GM21529 (cell line): ENCODE results near the gene EVI5L.
"Not testable (repeated sequence)": the region's sequence is repeated elsewhere in the genome, so short reads cannot be mapped to it uniquely, and the experiment has no call there.

Experiments used
- ATAC-seq: cut with Tn5 transposase; IDR thresholded peaks from one replicate; pipeline ENCODE4 v1.9.1; 2021; ENCODE audit not compliant: unreplicated experiment

Gene EVI5L

GRCh38 chr19:7816040-7816439 is 14.0 kb upstream of the EVI5L start:
- not testable (repeated sequence) for ATAC-seq

DNA sequence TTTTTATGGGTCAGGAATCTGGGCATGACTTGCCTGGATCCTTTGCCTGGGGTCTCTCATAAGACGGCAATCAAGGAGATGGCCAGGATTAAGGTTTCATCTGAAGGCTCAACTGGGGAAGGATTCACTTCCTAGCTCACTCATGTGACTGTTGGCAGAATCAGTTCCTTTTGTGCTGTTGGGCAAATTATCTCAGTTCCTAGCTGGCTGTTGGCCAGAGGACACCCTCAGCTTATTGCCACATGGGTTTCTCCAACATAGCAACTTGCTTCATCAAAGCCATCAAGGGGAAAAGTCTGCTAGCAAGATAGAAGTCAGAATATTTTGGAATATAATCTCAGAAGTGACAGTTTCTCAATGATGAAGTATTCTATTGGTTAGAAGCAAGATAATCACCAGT is 12.2 kb upstream of the EVI5L start:
- ATAC-seq, result no peak

DNA sequence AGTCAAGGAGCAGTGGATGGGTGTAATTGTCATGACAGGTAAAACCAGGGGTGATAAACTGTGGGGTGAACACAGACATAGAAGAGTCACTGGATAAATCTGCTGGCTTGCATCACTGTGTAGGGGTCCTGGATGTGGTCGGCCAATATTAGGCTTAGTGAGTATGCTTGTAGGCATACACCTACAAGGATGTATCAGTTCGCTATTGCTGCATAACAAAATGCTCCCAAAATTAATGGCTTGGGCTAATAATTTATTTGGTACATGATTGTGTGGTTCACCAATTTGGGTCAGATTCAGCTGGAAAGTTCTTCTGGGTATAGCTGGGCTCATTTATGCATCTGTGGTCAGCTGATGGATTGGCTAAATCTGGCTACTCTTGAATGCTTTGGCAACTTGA is 11.2 kb upstream of the EVI5L start:
- ATAC-seq, result no peak

DNA sequence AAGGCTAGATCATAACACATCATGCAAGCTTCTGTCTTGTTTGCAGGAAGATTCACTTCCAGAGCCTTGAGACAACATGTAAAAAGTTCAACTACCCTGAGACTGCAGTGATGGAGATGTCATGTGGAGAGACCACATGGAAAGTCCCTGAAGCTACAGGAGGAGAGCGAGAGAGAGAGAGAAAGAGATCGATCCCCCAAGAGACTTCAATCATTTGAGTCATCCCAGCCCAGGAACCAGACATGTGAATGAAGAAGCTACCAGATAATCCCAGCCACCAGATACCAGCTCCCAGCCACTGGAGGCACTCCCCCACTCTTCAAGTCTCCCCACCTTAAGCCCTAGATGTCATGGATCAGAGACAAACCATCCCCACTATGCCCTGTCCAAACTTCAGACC is 10.7 kb upstream of the EVI5L start:
- ATAC-seq, result no peak

DNA sequence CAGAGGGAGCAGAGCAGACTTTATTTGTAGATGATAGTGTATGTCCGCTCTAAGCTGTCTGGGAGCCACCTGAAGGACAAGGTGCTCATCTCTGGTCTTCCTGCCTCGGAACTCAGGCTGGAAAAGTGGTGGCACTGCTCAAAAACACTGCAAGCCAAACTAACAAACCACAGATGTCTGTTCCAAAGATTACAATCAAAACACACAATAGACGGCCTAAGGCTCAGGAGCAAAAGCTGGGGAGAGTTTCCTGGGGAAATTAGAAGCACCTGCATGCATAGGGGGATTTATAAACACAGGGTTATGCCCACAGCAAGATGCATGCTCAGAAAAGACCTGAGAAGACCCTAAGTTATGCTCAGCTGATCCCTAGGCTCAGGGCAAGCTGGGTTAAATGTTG is 9.4 kb upstream of the EVI5L start:
- ATAC-seq, result no peak

GRCh38 chr19:7822910-7823515 is 7.0 kb upstream of the EVI5L start:
- ATAC-seq, result no peak

GRCh38 chr19:7823686-7824301 is 6.2 kb upstream of the EVI5L start:
- no peak for ATAC-seq

DNA sequence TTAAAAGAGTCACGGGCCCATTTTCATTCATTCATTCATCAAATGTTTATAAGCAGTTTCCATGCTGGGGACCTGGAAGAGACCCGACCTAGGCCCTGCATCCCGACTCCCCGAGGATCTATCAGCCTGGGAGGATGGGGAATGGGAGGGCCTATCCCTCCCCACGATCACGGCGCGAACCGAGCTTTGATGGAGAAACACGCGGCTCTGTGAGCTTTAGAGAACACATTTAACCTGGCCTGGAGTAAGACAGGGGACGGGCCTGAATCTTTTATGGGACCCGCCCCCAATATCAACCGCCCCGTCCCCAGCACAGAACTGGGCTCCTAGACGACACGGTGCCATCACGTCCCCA is 875 bp upstream of the EVI5L start:
- ATAC-seq, result no peak

GRCh38 chr19:7830272-7830771 is 304 bp downstream of the EVI5L start:
- ATAC-seq, result no peak

- ATAC-seq, result no peak
Observed at GRCh38 chr19:7830823-7831222, 805 bp downstream of the EVI5L start.

DNA sequence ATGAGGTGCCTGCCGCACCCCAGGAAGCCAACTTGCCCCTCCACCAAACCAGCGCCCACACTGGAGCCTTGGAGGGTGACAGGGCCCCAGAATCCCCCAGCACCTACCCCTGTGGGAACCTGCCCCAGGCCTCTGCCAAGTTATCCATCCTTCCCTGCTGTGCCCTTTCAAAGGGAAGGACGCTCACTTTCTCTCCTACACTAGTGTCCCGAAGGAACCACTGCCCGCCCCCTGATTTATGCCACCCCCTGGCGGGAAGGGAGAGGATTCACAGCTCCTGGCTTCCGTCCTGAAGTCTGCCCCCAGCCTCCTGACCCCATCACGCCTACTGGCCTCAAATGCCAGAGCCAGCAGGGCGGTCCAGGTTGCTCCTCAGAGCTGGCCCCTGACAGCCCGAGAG is 1.4 kb downstream of the EVI5L start:
- ATAC-seq, result no peak

- no peak for ATAC-seq
Observed at GRCh38 chr19:7832009-7832408, 2.0 kb downstream of the EVI5L start.

GRCh38 chr19:7832781-7833180 is 2.8 kb downstream of the EVI5L start:
- ATAC-seq, result no peak

DNA sequence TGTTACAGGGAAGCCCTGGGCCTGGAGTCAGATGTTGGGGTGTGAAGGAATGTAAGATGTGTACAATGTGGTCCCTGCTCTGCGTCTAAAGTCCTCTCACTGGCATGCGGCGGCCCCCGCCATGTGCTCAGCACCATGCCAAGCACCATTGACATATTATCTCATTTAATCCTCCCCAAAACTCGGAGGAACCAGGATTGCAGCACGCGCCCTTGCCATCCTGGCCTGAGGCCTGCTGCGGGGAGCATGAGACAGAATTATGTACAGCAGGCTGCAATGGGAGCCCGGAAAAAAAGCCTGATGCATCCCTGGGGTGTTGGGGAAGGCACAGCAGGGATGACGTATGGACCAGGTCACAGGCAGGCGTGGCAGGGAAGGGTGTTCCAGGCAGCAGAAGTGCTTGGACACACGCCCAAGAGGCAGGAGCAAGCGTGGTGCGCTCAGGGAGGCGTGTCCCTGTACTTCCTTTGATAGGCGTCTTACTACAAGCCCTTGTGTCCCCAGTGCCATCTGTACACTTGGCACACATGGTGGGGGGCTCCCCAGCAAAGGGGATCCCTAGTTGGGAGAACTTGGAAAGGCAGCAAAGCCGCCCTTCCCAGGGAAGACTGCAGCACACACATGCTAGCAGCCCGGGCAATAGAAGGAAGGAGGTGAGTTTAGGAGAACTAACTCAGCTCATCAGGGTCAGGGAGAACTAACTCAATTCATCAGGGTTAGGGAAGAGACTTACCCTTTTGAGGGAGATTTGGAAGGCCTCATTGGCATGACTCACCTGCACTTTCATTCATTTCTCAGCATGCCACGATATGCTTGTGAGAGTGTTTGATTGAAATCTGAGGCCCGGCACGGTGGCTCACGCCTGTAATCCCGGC is 3.4 kb downstream of the EVI5L start:
- no peak for ATAC-seq

DNA sequence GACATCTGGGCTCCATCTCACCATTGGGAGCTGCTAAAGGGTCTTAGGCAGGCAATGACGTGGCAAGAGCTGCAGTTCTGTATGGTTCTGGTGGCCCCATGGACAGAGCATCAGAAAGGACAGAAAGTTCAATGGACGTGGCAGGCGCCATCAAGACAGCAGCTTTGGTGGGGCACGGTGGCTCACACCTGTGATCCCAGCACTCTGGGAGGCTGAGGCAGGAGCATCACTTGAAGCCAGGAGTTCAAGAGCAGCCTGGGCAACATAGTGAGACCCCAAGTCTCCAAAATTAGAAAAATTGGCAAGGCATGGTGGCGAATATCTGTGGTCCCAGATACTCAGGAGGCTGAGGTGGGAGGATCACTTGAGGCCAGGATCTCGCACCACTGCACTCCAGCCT is 9.5 kb downstream of the EVI5L start:
- no peak for ATAC-seq

- no peak for ATAC-seq
Observed at GRCh38 chr19:7840629-7841028, 10.6 kb downstream of the EVI5L start.

- no peak for ATAC-seq
Observed at GRCh38 chr19:7841751-7842660, 12.0 kb downstream of the EVI5L start.

GRCh38 chr19:7842661-7843294 is 12.8 kb downstream of the EVI5L start:
- no peak for ATAC-seq

DNA sequence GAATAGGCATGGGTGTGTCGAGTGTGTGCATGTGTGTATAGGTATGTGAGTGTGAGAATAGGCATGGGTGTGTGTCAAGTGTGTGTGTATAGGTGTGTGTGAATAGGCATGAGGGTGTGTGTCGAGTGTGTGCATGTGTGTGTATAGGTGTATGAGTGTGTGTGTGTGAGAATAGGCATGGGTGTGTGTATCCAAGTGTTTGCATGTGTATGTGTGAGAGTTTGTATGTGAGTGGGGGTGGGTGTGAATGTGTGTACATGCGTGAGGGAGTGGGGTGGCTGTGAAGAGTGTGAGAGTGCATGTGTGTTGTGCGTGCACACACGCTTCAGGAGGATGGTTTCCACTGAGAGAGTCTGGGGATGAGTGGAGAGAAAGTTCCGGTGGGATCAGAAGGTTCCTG is 13.5 kb downstream of the EVI5L start:
- ATAC-seq, result no peak

DNA sequence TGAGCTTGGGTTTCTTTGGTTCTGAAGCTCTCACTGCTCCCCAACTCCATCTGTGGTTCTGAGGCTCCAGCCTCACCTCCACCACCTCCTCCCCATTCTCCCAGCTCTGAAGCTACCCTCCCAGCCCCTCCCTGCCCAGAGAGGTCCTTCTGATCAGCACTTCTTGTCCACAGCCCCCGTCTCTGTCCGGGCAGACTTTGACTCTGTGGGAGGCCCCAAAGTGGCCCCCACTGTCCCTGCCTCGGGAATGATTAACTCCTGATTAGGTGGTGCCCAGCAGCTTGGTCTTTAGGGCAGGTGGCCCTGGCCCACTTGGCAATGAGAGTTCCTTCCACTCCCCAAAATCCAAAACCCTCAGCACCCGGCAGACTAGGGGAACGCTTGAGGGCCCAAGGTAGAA is 14.4 kb downstream of the EVI5L start:
- ATAC-seq, result no peak

GRCh38 chr19:7844951-7845350 is 14.9 kb downstream of the EVI5L start:
- ATAC-seq, result no peak
